ENCODE measurements around the gene CATSPER4. TPM values are rescaled to one million over a fixed set of nuclear protein-coding genes. Genes with fewer than 3 reads are reported as not detected.

Gene CATSPER4
- total RNA-seq, 4 donors from 2014 or later: not detected

- TF ChIP-seq CTCF (IDR thresholded peaks at IDR 0.05): no peak
- TF ChIP-seq POLR2A (IDR thresholded peaks at IDR 0.05): no peak
- no peak overlapping the region for H3K4me3 ChIP-seq (ENCODE audit: low read depth, poor library complexity, severe bottlenecking)
- DNase-seq (ENCODE audit: low spot score in 2 of 2): no peak
- intact Hi-C loops (cut with DNase I; ENCODE audit: low total_unique reads): no loop called here
- WGBS, 2 donors: 68 to 78% methylated on average over 9 of the region's 9 CpGs
These were observed 26.7 kb upstream of the CATSPER4 start for GRCh38 chr1:26163684-26164035.

GRCh38 chr1:26164036-26164860 is 26.2 kb upstream of the CATSPER4 start:
- H3K4me3 ChIP-seq (ENCODE audit: low read depth, poor library complexity, severe bottlenecking): peak overlapping the region; percentile 16
- 12 to 13% methylated on average over 28 to 44 of the region's 72 CpGs for WGBS, 2 donors
- TF ChIP-seq CTCF (IDR thresholded peaks at IDR 0.05): no peak
- no peak for TF ChIP-seq POLR2A (IDR thresholded peaks at IDR 0.05)
- no peak for DNase-seq (ENCODE audit: low spot score in 2 of 2)
- intact Hi-C loops (cut with DNase I; ENCODE audit: low total_unique reads): no loop called here

- no peak overlapping the region for H3K4me3 ChIP-seq (ENCODE audit: low read depth, poor library complexity, severe bottlenecking)
- no peak for DNase-seq (ENCODE audit: low spot score in 2 of 2)
- TF ChIP-seq CTCF (IDR thresholded peaks at IDR 0.05) (no peak), POLR2A (IDR thresholded peaks at IDR 0.05) (no peak)
- WGBS, 2 donors: 74 to 75% methylated on average over 19 of the region's 19 CpGs
- intact Hi-C loops (cut with DNase I; ENCODE audit: low total_unique reads): no loop called here
These were observed 25.2 kb upstream of the CATSPER4 start for GRCh38 chr1:26164861-26165842.

GRCh38 chr1:26166719-26167281 is 23.6 kb upstream of the CATSPER4 start:
- H3K4me3 ChIP-seq (ENCODE audit: low read depth, poor library complexity, severe bottlenecking): no peak overlapping the region
- DNase-seq (ENCODE audit: low spot score in 2 of 2): no peak
- TF ChIP-seq POLR2A (IDR thresholded peaks at IDR 0.05) (no peak), CTCF (IDR thresholded peaks at IDR 0.05) (no peak)
- intact Hi-C loops (cut with DNase I; ENCODE audit: low total_unique reads): no loop called here
- WGBS, 2 donors: 86 to 87% methylated on average over 4 of the region's 4 CpGs

- intact Hi-C loops (cut with DNase I; ENCODE audit: low total_unique reads): no loop called here
- DNase-seq (ENCODE audit: low spot score in 2 of 2): no peak
- 65 to 66% methylated on average over 4 to 5 of the region's 5 CpGs for WGBS, 2 donors
- no peak for TF ChIP-seq CTCF (IDR thresholded peaks at IDR 0.05)
- TF ChIP-seq POLR2A (IDR thresholded peaks at IDR 0.05): no peak
- peak within 1 kb of the TSS; percentile 84 for H3K4me3 ChIP-seq (ENCODE audit: low read depth, poor library complexity, severe bottlenecking)
These were observed 21.8 kb upstream of the CATSPER4 start, which contains the start of gene C1orf232 for GRCh38 chr1:26168410-26169197. C1orf232 (minus strand) TSS chr1:26168963; CDS start chr1:26168499, 464 bp downstream.

Data from lower leg skin (tissue), 4 donors.